GM12874 (cell line): ENCODE measurements around the gene NNMT.

ENCODE experiments used
- TF ChIP-seq, protein P1 (sequence below): IDR thresholded peaks from 2 replicates; pipeline ENCODE4 v1.5.1; 2011; ENCODE audit warnings: low read depth, mild to moderate bottlenecking, control low read depth, low read length, moderate library complexity; ENCODE audit not compliant: insufficient read depth

NNMT gene

DNA sequence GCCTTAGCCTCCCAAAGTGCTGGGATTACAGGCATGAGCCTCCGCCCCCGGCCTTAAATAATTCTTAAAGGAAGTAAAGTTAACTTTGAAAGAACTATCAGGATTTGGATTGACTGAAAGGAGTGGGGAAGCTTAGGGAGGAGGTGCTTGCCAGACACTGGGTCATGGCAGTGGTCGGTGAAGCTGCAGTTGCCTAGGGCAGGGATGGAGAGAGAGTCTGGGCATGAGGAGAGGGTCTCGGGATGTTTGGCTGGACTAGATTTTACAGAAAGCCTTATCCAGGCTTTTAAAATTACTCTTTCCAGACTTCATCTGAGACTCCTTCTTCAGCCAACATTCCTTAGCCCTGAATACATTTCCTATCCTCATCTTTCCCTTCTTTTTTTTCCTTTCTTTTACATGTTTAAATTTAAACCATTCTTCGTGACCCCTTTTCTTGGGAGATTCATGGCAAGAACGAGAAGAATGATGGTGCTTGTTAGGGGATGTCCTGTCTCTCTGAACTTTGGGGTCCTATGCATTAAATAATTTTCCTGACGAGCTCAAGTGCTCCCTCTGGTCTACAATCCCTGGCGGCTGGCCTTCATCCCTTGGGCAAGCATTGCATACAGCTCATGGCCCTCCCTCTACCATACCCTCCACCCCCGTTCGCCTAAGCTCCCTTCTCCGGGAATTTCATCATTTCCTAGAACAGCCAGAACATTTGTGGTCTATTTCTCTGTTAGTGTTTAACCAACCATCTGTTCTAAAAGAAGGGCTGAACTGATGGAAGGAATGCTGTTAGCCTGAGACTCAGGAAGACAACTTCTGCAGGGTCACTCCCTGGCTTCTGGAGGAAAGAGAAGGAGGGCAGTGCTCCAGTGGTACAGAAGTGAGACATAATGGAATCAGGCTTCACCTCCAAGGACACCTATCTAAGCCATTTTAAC lies at the start of gene NNMT:
Gene NNMT (plus strand): TSS at position 724 of the 929 bp plus-strand sequence. CDS start 158 bp downstream, at position 882.
- TF ChIP-seq, protein P1, sequence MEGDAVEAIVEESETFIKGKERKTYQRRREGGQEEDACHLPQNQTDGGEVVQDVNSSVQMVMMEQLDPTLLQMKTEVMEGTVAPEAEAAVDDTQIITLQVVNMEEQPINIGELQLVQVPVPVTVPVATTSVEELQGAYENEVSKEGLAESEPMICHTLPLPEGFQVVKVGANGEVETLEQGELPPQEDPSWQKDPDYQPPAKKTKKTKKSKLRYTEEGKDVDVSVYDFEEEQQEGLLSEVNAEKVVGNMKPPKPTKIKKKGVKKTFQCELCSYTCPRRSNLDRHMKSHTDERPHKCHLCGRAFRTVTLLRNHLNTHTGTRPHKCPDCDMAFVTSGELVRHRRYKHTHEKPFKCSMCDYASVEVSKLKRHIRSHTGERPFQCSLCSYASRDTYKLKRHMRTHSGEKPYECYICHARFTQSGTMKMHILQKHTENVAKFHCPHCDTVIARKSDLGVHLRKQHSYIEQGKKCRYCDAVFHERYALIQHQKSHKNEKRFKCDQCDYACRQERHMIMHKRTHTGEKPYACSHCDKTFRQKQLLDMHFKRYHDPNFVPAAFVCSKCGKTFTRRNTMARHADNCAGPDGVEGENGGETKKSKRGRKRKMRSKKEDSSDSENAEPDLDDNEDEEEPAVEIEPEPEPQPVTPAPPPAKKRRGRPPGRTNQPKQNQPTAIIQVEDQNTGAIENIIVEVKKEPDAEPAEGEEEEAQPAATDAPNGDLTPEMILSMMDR = no peak

GRCh38 chr11:114247070-114247789 lies 49.0 kb upstream of the NNMT start:
- TF ChIP-seq, protein P1 = no peak

- TF ChIP-seq, protein P1 = no peak
Measured at GRCh38 chr11:114250180-114250579, 46.0 kb upstream of the NNMT start.

- TF ChIP-seq, protein P1 = no peak
Measured at GRCh38 chr11:114250993-114251814, 45.0 kb upstream of the NNMT start.

- TF ChIP-seq, protein P1 = 0 out of 2 replicates have a peak, but pooled peaks have one; percentile 10
Measured at GRCh38 chr11:114251815-114252337, 44.3 kb upstream of the NNMT start.

- TF ChIP-seq, protein P1 = no peak
Measured at GRCh38 chr11:114252767-114253166, 43.4 kb upstream of the NNMT start.
